Measurements from ENCODE around the gene LACC1.

The LACC1 gene

GRCh38 chr13:43879755-43880181 is at the start of gene LACC1:
Gene LACC1, plus strand, starts transcription at chr13:43879904. Its CDS starts 1,082 bp downstream, at chr13:43880986.
- DNase-seq (ENCODE audit: low spot score): no peak

- DNase-seq (ENCODE audit: low spot score): no peak
Measured at GRCh38 chr13:43830497-43830881, 49.2 kb upstream of the LACC1 start.

- no peak for DNase-seq (ENCODE audit: low spot score)
Measured at GRCh38 chr13:43831088-43831487, 48.6 kb upstream of the LACC1 start.

GRCh38 chr13:43835701-43836100 is 44.0 kb upstream of the LACC1 start:
- no peak for DNase-seq (ENCODE audit: low spot score)

- DNase-seq (ENCODE audit: low spot score): no peak
Measured at GRCh38 chr13:43838909-43839308, 40.8 kb upstream of the LACC1 start.

- no peak for DNase-seq (ENCODE audit: low spot score)
Measured at GRCh38 chr13:43846496-43847158, 33.1 kb upstream of the LACC1 start.

GRCh38 chr13:43848001-43848649 is 31.6 kb upstream of the LACC1 start:
- no peak for DNase-seq (ENCODE audit: low spot score)

- no peak for DNase-seq (ENCODE audit: low spot score)
Measured at GRCh38 chr13:43850873-43851272, 28.8 kb upstream of the LACC1 start.

GRCh38 chr13:43852923-43853404 is 26.7 kb upstream of the LACC1 start:
- DNase-seq (ENCODE audit: low spot score): no peak

- no peak for DNase-seq (ENCODE audit: low spot score)
Measured at GRCh38 chr13:43861863-43862262, 17.8 kb upstream of the LACC1 start.

- no peak for DNase-seq (ENCODE audit: low spot score)
Measured at GRCh38 chr13:43864921-43865320, 14.8 kb upstream of the LACC1 start.

GRCh38 chr13:43865892-43866291 is 13.8 kb upstream of the LACC1 start:
- DNase-seq (ENCODE audit: low spot score): no peak

GRCh38 chr13:43872181-43872580 is 7.5 kb upstream of the LACC1 start:
- DNase-seq (ENCODE audit: low spot score): no peak

- DNase-seq (ENCODE audit: low spot score): peak; percentile 32
Measured at GRCh38 chr13:43874504-43875092, 5.1 kb upstream of the LACC1 start.

- no peak for DNase-seq (ENCODE audit: low spot score)
Measured at GRCh38 chr13:43876366-43876765, 3.3 kb upstream of the LACC1 start.

GRCh38 chr13:43877326-43877725 is 2.4 kb upstream of the LACC1 start:
- no peak for DNase-seq (ENCODE audit: low spot score)

- DNase-seq (ENCODE audit: low spot score): no peak
Measured at GRCh38 chr13:43877766-43878165, 1.9 kb upstream of the LACC1 start.

GRCh38 chr13:43878892-43879754 is 581 bp upstream of the LACC1 start, which contains the start of gene CCDC122:
Gene CCDC122, minus strand, starts transcription at chr13:43879740. Its CDS starts 10,364 bp downstream, at chr13:43869376.
- no peak for DNase-seq (ENCODE audit: low spot score)

- DNase-seq (ENCODE audit: low spot score): no peak
Measured at GRCh38 chr13:43880214-43880855, 631 bp downstream of the LACC1 start.

GRCh38 chr13:43880926-43881325 is 1.2 kb downstream of the LACC1 start:
- DNase-seq (ENCODE audit: low spot score): no peak

- DNase-seq (ENCODE audit: low spot score): no peak
Measured at GRCh38 chr13:43881580-43881979, 1.9 kb downstream of the LACC1 start.

GRCh38 chr13:43883631-43884030 is 3.9 kb downstream of the LACC1 start:
- no peak for DNase-seq (ENCODE audit: low spot score)

Measured in hematopoietic multipotent progenitor cell treated with erythropoietin and hydrocortisone succinate and interleukin-3 and kit ligand, for 15 days (in vitro differentiated cells).